NCI-H1105 (cell line): ENCODE data around the gene CCND1.
A peak's percentile ranks its signal among the peaks of the same experiment; 100 is the strongest.
"Not testable (repeated sequence)": the region's sequence is repeated elsewhere in the genome, so short reads cannot be mapped to it uniquely, and the experiment has no call there.

Experiments
- DNase-seq: peaks from one replicate; lab custom pipeline; 2025; lab: John Stamatoyannopoulos, UW

Gene CCND1

GRCh38 chr11:69692422-69692821 lies 51.5 kb downstream of the CCND1 start:
- no peak for DNase-seq

GRCh38 chr11:69694781-69695180 lies 53.8 kb downstream of the CCND1 start:
- no peak for DNase-seq

GRCh38 chr11:69695581-69695980 lies 54.6 kb downstream of the CCND1 start:
- DNase-seq = no peak

- not testable (repeated sequence) for DNase-seq
Observed at GRCh38 chr11:69695995-69696394, 55.0 kb downstream of the CCND1 start.

GRCh38 chr11:69696749-69697468 lies 56.0 kb downstream of the CCND1 start:
- no peak for DNase-seq

GRCh38 chr11:69697469-69697843 lies 56.5 kb downstream of the CCND1 start:
- DNase-seq = no peak

- no peak for DNase-seq
Observed at GRCh38 chr11:69697861-69698260, 56.9 kb downstream of the CCND1 start.

GRCh38 chr11:69698362-69698761 lies 57.4 kb downstream of the CCND1 start:
- no peak for DNase-seq

GRCh38 chr11:69699213-69699612 lies 58.3 kb downstream of the CCND1 start:
- no peak for DNase-seq

- DNase-seq = peak; percentile 40
Observed at GRCh38 chr11:69700278-69701140, 59.6 kb downstream of the CCND1 start.

- DNase-seq = no peak
Observed at GRCh38 chr11:69702239-69702691, 61.3 kb downstream of the CCND1 start.

GRCh38 chr11:69702769-69703452 lies 62.0 kb downstream of the CCND1 start:
- DNase-seq = no peak

GRCh38 chr11:69703453-69703767 lies 62.5 kb downstream of the CCND1 start:
- DNase-seq = no peak
